ENCODE measurements around the gene RNF121. TPM values are rescaled to one million over a fixed set of nuclear protein-coding genes. Genes with fewer than 3 reads are reported as not detected.

Gene RNF121
- total and polyA plus RNA-seq, 2 of the 13 experiments (the other 11 are each of a cell fraction or from before 2014, with no cell fraction given) = 28.6 to 44.3 TPM

DNA sequence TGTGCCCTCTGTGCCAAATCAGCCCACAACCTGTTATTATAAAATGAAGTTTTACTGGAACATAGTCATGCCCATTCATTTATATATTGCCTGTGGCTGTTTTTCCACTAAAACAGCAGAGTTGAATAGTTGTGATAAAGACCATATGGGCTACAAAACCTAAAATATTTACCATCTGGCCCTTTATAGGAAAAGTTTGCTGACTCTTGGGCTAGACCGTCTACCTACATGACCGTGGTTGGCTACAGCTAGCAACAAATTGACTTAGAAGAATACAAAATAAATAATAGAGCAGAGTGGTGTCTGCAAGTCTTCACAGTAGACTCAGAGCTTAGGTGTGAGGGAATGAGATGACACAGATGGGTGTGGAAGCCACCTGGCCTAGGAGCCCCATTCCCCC lies 58.7 kb downstream of the RNF121 start (continued):
- TF ChIP-seq, protein P1, sequence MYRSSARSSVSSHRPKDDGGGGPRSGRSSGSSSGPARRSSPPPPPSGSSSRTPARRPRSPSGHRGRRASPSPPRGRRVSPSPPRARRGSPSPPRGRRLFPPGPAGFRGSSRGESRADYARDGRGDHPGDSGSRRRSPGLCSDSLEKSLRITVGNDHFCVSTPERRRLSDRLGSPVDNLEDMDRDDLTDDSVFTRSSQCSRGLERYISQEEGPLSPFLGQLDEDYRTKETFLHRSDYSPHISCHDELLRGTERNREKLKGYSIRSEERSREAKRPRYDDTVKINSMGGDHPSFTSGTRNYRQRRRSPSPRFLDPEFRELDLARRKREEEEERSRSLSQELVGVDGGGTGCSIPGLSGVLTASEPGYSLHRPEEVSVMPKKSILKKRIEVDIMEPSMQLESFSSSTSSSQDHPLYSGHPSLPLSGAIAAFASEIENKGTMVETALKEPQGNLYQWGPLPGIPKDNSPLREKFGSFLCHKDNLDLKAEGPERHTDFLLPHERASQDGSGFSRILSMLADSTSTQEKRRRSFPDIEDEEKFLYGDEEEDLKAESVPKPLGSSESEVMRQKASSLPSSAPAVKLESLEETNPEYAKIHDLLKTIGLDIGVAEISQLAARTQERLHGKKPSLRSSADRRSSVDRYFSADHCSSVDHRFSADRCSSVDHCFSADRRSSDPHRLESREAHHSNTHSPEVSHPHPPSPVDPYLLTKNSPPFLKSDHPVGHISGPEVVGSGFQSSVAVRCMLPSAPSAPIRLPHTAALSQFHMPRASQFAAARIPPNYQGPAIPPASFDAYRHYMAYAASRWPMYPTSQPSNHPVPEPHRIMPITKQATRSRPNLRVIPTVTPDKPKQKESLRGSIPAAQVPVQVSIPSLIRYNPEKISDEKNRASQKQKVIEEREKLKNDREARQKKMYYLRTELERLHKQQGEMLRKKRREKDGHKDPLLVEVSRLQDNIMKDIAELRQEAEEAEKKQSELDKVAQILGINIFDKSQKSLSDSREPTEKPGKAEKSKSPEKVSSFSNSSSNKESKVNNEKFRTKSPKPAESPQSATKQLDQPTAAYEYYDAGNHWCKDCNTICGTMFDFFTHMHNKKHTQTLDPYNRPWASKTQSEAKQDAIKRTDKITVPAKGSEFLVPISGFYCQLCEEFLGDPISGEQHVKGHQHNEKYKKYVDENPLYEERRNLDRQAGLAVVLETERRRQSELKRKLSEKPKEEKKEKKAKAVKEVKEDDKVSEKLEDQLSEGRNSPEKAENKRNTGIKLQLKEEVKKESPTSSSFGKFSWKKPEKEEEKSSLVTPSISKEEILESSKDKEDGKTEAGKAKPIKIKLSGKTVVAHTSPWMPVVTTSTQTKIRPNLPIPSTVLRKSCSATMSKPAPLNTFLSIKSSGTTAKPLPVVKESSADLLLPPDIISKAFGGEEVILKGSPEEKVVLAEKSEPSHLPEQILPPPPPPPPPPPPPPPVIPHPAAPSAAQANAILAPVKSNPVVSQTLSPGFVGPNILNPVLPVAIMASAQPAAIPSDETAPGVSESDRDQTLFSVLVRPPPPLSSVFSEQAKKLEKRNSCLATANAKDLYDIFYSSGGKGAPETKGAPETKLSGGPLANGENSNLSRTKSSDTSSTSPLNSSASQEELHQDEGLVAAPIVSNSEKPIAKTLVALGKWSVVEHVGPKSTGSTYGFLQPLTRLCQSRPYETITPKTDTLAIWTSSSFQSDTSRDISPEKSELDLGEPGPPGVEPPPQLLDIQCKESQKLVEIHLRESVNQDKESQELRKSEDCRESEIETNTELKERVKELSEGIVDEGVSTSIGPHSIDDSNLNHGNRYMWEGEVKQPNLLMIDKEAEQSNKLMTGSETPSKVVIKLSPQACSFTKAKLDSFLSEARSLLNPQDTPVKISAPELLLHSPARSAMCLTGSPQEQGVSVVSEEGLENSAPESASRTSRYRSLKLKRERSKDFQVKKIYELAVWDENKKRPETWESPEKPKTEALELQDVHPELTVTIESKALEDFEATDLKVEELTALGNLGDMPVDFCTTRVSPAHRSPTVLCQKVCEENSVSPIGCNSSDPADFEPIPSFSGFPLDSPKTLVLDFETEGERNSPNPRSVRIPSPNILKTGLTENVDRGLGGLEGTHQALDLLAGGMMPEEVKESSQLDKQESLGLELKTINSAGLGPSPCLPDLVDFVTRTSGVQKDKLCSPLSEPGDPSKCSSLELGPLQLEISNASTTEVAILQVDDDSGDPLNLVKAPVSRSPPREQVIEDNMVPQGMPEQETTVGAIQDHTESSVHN (CRISPR knock-in tag; IDR thresholded peaks at IDR 0.05) = no peak
- TF ChIP-seq, protein P2, sequence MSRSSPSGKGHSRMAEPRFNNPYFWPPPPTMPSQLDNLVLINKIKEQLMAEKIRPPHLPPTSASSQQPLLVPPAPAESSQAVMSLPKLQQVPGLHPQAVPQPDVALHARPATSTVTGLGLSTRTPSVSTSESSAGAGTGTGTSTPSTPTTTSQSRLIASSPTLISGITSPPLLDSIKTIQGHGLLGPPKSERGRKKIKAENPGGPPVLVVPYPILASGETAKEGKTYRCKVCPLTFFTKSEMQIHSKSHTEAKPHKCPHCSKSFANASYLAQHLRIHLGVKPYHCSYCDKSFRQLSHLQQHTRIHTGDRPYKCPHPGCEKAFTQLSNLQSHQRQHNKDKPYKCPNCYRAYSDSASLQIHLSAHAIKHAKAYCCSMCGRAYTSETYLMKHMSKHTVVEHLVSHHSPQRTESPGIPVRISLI (CRISPR knock-in tag; IDR thresholded peaks at IDR 0.05; ENCODE audit: borderline replicate concordance) = no peak

DNA sequence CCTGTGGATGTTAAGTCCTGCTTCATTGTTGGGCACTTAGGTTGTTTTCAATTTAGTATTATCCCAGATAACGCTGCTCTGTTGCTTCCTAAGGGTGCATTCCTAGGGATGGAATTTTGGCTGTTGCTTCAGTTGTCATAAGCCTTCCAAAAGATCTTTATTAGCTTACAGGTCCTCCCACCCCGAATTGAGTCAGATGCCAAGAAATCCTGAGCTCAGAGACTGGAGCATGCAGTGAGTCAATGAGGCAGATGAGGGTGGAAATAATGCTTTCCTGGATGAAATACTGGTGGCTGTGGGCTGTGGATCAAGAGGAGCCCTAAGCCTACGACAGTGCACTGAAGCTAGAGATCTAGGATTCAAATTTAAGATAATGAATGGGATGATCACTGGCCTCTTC lies 59.2 kb downstream of the RNF121 start:
- no peak overlapping the region for H3K9ac ChIP-seq (ENCODE audit: insufficient read depth, low read depth, low read length)
- intact Hi-C loops (cut with micrococcal nuclease; ENCODE audit: unreplicated experiment) = no loop called here
- ChIA-PET POLR2A (no interaction called here), CTCF (ENCODE audit: low intra/inter-chr PET ratio, low total read pairs) (no interaction called here)
- DNase-seq (ENCODE audit: low spot score) (no peak), ATAC-seq (no peak), FAIRE-seq (no peak)
- no TSS peak for BruUV-seq (replicated peaks)
- no peak overlapping the region for H3K27ac ChIP-seq (ENCODE audit: extremely low read length, insufficient read depth, low read length)
- no peaks in the 10 kb centered on the region for H3K9me3 ChIP-seq (ENCODE audit: low read length)
- no peaks in the 10 kb centered on the region for H3K27me3 ChIP-seq (ENCODE audit: control insufficient read depth in 1 of 2, insufficient read depth in 2 of 2, low read length in 2 of 2)
- H3K36me3 ChIP-seq (replicated peaks in 1 of 2; ENCODE audit: control insufficient read depth in 1 of 2, insufficient read depth in 2 of 2, low read length in 2 of 2) = peaks cover 13 to 44% of the 10 kb centered on the region in 2 experiments
- H3K4me1 ChIP-seq (ENCODE audit: insufficient read depth, low read length) = no peaks in the 10 kb centered on the region
- no peak overlapping the region for H2AFZ ChIP-seq (ENCODE audit: low read length)
- H3K79me2 ChIP-seq (ENCODE audit: insufficient read depth, low read length) = no peaks in the 10 kb centered on the region
- no peaks in the 10 kb centered on the region for H4K20me1 ChIP-seq (ENCODE audit: insufficient read depth, low read length)
- no peak overlapping the region for H3K4me2 ChIP-seq (ENCODE audit: low read depth, low read length)
- 92% methylated on average over 3 of the region's 3 CpGs for whole genome bisulfite sequencing (ENCODE audit: low lambda C conversion rate)
- in situ Hi-C loops (cut with HindIII; ENCODE audit: extremely low pct_ligation_motif_present, low pct_unique_long_range_greater_than_20kb) = no loop called here
- H3K4me3 ChIP-seq (replicated peaks in 1 of 3; ENCODE audit: insufficient read depth in 1 of 3, low read depth in 2 of 3, low read length in 3 of 3) = no peak overlapping the region
- TF ChIP-seq, protein P3, sequence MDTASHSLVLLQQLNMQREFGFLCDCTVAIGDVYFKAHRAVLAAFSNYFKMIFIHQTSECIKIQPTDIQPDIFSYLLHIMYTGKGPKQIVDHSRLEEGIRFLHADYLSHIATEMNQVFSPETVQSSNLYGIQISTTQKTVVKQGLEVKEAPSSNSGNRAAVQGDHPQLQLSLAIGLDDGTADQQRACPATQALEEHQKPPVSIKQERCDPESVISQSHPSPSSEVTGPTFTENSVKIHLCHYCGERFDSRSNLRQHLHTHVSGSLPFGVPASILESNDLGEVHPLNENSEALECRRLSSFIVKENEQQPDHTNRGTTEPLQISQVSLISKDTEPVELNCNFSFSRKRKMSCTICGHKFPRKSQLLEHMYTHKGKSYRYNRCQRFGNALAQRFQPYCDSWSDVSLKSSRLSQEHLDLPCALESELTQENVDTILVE (CRISPR knock-in tag; IDR thresholded peaks at IDR 0.05) = no peak
- TF ChIP-seq, protein P4, sequence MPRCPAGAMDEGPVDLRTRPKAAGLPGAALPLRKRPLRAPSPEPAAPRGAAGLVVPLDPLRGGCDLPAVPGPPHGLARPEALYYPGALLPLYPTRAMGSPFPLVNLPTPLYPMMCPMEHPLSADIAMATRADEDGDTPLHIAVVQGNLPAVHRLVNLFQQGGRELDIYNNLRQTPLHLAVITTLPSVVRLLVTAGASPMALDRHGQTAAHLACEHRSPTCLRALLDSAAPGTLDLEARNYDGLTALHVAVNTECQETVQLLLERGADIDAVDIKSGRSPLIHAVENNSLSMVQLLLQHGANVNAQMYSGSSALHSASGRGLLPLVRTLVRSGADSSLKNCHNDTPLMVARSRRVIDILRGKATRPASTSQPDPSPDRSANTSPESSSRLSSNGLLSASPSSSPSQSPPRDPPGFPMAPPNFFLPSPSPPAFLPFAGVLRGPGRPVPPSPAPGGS (CRISPR knock-in tag; IDR thresholded peaks at IDR 0.05) = no peak
- no peak for TF ChIP-seq POLR2AphosphoS2 (IDR thresholded peaks at IDR 0.05; ENCODE audit: low read depth, low read length)
- no peak for TF ChIP-seq ZNF557 (CRISPR knock-in tag; IDR thresholded peaks at IDR 0.05)
- TF ChIP-seq, protein P5, sequence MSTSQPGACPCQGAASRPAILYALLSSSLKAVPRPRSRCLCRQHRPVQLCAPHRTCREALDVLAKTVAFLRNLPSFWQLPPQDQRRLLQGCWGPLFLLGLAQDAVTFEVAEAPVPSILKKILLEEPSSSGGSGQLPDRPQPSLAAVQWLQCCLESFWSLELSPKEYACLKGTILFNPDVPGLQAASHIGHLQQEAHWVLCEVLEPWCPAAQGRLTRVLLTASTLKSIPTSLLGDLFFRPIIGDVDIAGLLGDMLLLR (CRISPR knock-in tag; IDR thresholded peaks at IDR 0.05) = no peak
- TF ChIP-seq, protein P6, sequence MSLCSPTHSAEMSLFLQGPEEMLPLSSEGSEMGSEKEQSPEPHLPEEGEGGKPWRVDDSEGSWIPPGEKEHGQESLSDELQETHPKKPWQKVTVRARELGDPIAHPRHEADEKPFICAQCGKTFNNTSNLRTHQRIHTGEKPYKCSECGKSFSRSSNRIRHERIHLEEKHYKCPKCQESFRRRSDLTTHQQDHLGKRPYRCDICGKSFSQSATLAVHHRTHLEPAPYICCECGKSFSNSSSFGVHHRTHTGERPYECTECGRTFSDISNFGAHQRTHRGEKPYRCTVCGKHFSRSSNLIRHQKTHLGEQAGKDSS (CRISPR knock-in tag; IDR thresholded peaks at IDR 0.05; ENCODE audit: borderline replicate concordance, low read depth) = no peak
- TF ChIP-seq MED8 (CRISPR knock-in tag; IDR thresholded peaks at IDR 0.05; ENCODE audit: insufficient replicate concordance) = no peak

Data from HepG2 (cell line).